Erythroblast (primary cell): ENCODE data around the gene CARS1.
"Not testable (repeated sequence)": the region's sequence is repeated elsewhere in the genome, so short reads cannot be mapped to it uniquely, and the experiment has no call there.

ENCODE experiments used
- DNase-seq, 2 experiments: peaks; one replicate each; lab custom pipeline; 2025; lab: John Stamatoyannopoulos, UW
- GATA1 ChIP-seq: IDR thresholded peaks from 2 replicates; pipeline ENCODE4 v1.6.1; 2011; ENCODE audit warnings: low read depth, mild to moderate bottlenecking, control low read depth, low read length, moderate library complexity
- POLR2A ChIP-seq: IDR thresholded peaks from 2 replicates; pipeline ENCODE4 v1.6.1; 2011; ENCODE audit warnings: mild to moderate bottlenecking, low read length

The CARS1 gene

DNA sequence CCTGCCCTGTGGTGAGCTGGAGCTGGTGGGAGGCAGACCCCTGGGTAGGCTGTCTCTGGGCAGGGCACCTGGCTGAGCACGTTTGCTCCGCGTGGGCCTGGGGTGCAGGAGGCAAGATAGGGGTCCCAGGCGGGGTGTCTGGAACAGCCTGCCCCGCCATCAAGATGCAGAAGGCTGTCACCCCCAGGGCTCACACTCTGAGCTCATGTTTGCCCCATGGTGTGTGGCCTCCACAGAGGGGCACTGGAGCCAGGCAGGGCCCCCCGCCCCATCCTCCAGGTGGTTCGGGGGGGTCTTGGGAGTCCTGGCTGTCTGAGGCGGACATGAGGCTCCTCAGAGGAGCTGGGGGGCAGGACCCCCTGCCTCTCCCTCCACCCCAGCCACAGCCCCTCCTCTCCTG is 28.9 kb upstream of the CARS1 start:
- TF ChIP-seq POLR2A, result no peak
- TF ChIP-seq GATA1, result no peak

DNA sequence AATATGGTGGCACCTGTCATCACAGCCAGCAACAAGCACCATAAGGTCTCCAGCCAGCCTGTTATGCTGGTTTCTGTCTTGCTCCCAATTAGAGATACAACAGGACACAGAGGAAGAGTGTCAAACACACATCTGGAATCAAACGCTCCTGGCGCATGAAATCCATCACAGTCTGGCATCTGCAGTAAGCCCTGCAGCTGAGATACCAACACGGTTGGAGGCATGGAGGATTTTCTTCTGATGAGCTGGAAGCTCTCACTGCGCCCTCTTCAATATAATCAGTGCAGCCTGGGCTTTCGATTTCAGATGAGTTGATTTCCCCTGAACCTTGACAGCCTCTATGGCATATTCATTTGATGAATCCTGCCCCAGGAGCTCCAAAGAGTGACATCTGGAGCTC is 27.8 kb upstream of the CARS1 start:
- no peak for TF ChIP-seq GATA1
- TF ChIP-seq POLR2A, result no peak

More for the DNA sequence above, 28.9 kb upstream of the CARS1 start:
- no peak for DNase-seq

DNA sequence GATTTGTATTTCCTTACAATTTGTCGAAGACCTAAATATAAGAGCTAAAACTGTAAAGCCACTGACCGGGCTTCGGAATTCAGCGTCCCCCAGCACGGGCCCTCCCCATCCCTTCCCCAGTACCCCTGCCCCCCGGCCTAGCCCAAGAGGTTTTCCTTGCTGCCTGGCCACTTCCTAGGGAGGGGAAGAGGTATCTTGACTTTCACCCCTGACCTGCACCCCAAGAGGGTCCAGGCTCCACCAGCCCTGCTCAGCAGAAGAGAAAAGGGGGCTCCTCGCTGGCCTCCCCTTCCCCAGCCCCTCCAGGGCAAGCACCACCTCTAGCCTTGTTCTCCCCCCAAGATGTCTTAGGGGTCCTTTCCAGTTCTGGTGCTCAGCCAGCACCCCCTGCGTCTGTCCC is 26.1 kb upstream of the CARS1 start:
- DNase-seq, result no peak
- TF ChIP-seq GATA1, result no peak
- TF ChIP-seq POLR2A, result no peak

More for the DNA sequence above, 27.8 kb upstream of the CARS1 start:
- no peak for DNase-seq

DNA sequence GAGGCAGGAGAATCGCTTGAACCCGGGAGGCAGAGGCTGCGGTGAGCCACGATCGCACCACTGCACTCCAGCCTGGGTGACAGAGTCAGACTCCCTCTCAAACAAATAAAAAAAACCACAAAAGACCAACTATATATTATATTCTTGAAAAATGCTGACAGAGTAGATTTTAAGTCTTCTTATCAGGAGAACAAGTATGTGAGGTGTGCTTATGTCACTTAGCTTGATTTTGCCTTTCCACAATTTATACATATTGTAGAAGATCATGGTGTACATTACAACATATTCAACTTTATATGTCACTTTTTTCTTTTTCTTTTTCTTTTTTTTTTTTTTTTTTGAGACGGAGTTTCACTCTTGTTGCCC is 24.1 kb upstream of the CARS1 start:
- DNase-seq, result no peak
- no peak for TF ChIP-seq GATA1
- no peak for TF ChIP-seq POLR2A

DNA sequence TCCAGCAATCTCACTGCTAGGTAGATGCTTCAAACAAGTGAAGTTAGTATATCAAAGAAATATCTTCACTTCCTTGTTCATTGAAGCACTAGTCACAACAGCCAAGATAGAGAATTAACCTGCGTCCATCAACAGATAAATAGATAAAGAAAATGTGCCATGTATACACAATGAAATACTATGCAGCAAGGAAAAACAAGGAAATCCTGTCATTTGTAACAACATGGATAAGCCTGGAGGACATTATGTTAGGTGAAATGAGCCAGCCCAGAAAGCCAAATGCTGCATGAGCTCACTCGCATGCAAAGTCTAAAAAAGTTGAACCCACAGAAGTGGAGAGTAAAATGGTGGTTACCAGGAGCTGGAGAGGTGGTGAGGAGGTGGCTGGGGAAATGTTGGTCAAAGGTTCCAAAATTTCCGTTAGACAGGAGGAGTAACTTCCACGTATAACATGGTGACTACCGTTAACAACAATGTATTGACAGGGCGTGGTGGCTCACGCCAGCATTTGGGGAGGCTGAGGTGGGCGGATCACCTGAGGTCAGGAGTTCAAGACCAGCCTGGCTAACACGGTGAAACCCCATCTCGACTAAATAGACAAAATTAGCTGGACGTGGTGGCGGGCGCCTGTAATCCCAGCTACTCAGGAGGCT is 23.6 kb upstream of the CARS1 start:
- DNase-seq, result no peak
- TF ChIP-seq POLR2A, result no peak
- no peak for TF ChIP-seq GATA1

DNA sequence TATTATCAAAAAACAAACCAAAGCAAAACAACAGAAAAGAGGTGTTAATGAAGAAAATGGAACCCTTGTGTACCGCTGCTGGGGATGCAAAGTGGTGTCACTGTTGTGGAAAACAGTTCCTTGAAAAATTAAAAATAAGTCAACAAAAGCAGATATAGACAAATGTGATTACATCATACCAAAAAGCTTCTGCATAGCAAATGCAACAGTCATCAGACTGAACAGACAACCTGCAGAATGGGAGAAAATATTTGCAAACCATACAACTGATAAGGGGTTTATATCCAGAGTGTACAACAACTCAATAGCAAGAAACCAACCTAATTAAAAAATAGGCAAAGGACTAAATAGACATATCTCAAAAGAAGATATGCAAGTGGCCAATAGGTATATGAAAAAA is 22.9 kb upstream of the CARS1 start:
- no peak for DNase-seq
- no peak for TF ChIP-seq GATA1
- no peak for TF ChIP-seq POLR2A

DNA sequence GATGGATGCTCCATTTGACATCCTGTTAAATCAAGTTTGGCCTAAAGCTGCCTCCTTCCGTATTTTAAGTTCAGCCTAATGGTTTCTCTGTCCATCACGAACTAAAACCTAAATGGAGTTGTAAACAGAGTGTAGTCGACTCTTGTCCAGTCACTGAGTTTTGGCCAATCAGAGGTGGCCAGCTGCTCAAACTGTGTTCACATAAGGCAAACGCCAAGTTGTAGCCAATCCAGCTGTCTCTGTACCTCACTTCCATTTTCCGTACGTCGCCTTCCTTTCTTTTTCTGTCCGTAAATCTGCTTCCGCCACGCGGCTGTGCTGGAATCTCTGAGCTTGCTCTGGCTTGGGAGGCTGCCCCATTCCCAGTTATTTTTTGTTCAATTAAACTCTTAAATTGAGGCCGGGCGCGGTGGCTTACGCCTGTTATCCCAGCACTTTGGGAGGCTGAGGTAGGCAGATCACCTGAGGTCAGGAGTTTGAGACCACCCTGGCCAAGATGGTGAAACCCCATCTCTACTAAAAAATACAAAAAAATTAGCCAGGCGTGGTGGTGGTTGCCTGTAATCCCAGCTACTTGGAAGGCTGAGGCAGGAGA is 20.7 kb upstream of the CARS1 start:
- no peak for DNase-seq

DNA sequence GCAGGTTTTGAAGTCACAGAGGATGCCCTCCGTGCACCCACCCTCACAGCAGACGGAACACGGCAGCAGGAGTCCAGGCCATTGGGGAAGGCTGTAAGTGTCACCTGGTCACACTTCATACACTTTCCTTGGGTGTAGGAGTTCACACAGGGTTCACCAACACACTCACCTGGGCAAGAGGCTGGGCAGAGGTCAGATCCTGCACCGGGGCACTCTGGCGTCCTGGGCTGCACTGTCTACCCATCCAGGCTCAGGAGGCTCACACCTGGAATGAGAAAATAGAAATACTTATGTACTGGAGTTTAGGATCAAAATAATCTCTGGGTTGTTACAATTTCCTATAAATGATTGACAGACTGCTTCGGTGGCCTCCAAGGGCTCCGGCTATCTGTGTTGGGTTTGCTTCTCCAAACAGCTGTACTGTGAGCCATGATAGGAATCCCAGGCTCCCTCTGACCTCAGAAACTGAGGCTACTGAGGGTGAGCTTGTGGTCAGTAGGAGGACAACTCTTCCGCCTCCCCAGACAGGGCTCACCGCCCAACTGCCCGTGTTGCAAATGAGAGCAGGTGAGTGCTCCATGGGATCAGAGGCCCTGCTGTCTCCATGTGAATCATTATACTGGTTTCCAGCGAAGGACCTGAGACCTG is 20.1 kb upstream of the CARS1 start:
- DNase-seq, result no peak
- TF ChIP-seq POLR2A (no peak), GATA1 (no peak)

More for the DNA sequence above, 20.7 kb upstream of the CARS1 start:
- TF ChIP-seq GATA1 (no peak), POLR2A (no peak)

DNA sequence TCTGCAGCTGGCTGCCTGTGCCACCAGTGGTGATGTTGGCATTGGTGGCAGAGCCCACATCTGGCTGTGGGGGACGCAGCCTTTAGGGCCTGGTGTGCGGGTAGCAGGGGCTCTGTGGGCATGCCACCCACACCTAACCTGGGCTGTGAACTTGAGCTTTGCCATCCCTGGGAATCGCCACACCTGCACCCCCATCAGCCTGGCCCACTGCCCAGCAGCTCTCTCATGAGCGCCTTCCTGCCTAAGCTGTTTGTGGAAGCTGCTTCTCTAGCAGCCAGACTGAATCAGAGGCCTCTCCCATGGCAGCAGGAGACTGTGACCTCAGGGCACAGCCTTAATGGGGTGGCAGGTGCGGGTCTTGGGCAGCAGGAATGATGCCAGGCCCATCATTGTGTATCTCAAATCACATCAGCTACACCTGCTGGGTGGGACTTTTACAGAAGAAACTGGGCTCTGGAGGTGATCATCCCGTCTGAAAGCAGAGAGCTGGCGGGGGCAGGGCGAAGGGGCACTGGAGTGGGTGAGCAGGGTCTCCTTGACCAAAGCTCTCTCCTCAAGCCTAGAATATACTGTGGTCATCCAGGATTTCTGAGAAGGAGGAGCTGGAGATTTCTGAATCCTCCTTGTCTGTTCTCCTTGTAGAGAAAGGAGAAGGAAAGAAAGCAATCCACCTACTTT is 17.8 kb upstream of the CARS1 start:
- no peak for TF ChIP-seq GATA1
- no peak for TF ChIP-seq POLR2A
- no peak for DNase-seq

DNA sequence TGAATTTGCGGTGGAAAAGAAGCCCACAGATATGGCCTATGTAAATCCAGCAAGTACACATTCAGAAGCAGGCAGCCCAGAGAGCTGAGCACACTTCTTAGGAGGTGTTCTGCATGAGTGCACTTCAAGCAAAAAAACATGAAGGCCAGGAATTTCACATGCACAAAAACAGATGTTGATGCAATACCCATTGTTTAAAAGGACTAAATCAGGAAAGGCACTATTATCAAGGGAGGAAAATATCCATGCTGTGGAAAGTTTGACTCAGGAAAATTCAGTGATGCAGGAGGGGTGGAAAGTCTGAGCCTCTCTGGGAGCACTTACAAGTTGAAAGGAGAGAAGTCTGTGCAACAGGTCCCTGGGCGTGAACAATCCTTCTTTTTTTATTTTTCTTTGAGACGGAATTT is 15.8 kb upstream of the CARS1 start:
- DNase-seq, result no peak
- TF ChIP-seq GATA1 (no peak), POLR2A (no peak)

DNA sequence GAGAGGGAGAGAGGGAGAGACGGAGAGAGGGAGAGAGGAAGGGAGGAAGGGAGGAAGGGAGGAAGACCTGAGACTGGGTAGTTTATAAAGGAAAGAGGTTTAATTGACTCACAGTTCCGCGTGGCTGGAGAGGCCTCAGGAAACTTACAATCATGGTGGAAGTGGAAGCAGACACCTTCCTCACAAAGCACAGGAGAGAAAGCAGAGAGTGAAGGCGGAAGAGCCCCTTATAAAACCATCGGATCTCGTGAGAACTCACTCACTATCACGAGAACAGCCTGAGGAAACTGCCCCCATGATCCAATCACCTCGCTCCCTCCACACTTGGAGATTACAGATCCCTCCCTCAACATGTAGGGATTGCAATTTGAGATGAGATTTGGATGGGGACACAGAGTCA is 12.2 kb upstream of the CARS1 start:
- no peak for DNase-seq

DNA sequence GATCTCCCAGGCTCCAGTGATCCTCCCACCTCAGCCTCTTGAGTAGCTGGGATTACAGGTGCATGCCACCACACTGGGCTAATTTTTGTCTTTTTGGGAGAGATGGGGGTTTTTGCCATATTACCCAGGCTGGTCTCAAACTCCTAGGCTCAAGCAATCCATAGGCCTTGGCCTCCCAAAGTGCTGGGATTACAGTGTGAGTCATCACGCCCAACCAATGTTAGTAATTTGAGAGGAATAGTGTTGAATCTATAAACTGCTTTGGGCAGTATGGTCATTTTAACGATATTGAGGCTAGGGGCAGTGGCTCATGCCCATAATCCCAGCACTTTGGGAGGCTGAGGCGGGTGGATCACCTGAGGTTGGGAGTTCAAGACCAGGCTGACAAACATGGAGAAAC is 9.1 kb upstream of the CARS1 start:
- DNase-seq, result not testable (repeated sequence)

More for the DNA sequence above, 12.2 kb upstream of the CARS1 start:
- TF ChIP-seq POLR2A, result no peak
- no peak for TF ChIP-seq GATA1

DNA sequence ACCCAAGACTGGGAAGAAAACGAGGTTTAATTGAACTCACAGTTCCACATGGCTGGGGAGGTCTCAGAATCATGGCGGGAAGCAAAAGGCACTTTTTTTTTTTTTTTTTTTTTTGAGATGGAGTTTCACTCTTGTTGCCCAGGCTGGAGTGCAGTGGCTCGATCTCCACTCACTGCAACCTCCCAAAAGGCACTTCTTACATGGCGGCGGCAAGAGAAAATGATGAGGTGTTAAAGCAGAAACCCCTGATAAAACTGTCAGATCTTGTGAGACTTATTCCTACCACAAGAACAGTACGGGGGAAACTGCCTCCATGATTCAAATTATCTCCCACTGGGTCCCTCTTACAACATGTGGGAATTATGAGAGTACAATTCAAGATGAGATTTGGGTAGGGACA is 7.5 kb upstream of the CARS1 start:
- DNase-seq, result not testable (repeated sequence)

DNA sequence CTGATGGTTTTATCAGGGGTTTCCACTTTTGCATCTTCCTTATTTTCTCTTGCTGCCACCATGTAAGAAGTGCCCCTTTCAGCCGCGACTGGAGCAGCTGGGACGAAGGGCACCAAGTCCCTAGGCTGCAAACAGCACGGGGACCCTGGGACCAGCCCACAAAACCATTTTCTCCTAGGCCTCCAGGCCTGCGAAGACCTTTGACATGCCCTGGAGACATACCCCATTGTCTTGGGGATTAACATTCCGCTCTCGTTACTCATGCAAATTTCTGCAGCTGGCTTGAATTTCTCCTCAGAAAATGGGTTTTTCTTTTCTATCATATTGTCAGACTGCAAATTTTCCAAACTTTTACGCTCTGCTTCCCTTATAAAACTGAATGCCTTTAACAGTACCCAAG is 6.7 kb upstream of the CARS1 start:
- DNase-seq, result not testable (repeated sequence)

DNA sequence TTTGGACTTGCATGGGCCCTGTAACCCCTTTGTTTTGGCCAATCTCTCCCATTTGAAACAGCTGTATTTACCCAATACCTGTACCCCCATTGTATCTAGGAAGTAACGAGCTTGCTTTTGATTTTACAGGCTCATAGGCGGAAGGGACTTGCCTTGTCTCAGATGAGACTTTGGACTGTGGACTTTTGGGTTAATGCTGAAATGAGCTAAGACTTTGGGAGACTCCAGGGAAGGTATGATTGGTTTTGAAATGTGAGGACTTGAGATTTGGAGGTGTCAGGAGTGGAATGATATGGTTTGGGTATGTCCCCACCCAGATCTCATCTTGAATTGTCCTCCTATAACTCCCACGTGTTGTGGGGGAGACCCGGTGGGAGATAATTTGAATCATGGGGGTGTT is 6.2 kb upstream of the CARS1 start:
- DNase-seq, result not testable (repeated sequence)
